ENCODE results near the gene ORC6. TPM values are rescaled to one million over a fixed set of nuclear protein-coding genes. Genes with fewer than 3 reads are reported as not detected.

The ORC6 gene
- total RNA-seq, 1 experiment from 2014 or later: 27.4 TPM

DNA sequence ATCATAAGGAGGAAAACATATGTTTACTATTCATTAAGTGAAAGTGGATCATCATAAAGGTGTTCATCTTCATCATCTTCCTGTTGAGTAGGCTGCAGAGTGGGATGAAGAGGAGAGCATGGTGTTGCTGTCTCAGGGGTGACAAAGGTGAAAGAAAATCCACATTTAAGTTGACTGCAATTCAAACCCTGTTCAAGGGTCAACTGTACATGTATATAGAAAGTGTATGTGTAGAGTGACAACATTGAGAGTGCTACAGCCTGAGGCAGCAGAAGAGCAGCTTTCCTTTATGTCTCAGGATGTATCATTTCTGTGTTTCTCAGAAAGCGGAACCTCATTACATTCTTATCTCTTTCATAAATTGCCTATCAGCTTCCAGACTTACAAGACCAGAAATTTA is 17.2 kb downstream of the ORC6 start:
- Histone ChIP-seq H3K4me3 (no peak overlapping the region), H3K9me3 (ENCODE audit: insufficient read depth, low read depth) (no peaks in the 10 kb centered on the region), H3F3A (ENCODE audit: insufficient read depth, low read depth) (no peaks in the 10 kb centered on the region), H3K27me3 (ENCODE audit: insufficient read depth, low read depth) (no peaks in the 10 kb centered on the region), H3K4me2 (no peak overlapping the region), H3K36me3 (ENCODE audit: low read depth) (no peaks in the 10 kb centered on the region), H3K79me2 (ENCODE audit: low read depth) (no peaks in the 10 kb centered on the region), H3K27ac (no peak overlapping the region), H3K4me1 (replicated peaks; ENCODE audit: insufficient read depth) (no peaks in the 10 kb centered on the region), H4K20me1 (ENCODE audit: insufficient read depth) (no peaks in the 10 kb centered on the region), H2AFZ (no peak overlapping the region), H3K9me2 (ENCODE audit: insufficient read depth) (no peaks in the 10 kb centered on the region)
- POLR2A ChIA-PET (ENCODE audit: unreplicated experiment): no interaction called here
- BruUV-seq (replicated peaks): no TSS peak
- CTCF ChIA-PET: no interaction called here
- intact Hi-C loops (cut with micrococcal nuclease; ENCODE audit: unreplicated experiment): no loop called here
- no peak for TF ChIP-seq EZH2 (IDR thresholded peaks at IDR 0.05; ENCODE audit: low read depth)
- TF ChIP-seq, protein P1, sequence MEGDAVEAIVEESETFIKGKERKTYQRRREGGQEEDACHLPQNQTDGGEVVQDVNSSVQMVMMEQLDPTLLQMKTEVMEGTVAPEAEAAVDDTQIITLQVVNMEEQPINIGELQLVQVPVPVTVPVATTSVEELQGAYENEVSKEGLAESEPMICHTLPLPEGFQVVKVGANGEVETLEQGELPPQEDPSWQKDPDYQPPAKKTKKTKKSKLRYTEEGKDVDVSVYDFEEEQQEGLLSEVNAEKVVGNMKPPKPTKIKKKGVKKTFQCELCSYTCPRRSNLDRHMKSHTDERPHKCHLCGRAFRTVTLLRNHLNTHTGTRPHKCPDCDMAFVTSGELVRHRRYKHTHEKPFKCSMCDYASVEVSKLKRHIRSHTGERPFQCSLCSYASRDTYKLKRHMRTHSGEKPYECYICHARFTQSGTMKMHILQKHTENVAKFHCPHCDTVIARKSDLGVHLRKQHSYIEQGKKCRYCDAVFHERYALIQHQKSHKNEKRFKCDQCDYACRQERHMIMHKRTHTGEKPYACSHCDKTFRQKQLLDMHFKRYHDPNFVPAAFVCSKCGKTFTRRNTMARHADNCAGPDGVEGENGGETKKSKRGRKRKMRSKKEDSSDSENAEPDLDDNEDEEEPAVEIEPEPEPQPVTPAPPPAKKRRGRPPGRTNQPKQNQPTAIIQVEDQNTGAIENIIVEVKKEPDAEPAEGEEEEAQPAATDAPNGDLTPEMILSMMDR (conservative IDR thresholded peaks at IDR 0.05): no peak
- no peak for DNase-seq

DNA sequence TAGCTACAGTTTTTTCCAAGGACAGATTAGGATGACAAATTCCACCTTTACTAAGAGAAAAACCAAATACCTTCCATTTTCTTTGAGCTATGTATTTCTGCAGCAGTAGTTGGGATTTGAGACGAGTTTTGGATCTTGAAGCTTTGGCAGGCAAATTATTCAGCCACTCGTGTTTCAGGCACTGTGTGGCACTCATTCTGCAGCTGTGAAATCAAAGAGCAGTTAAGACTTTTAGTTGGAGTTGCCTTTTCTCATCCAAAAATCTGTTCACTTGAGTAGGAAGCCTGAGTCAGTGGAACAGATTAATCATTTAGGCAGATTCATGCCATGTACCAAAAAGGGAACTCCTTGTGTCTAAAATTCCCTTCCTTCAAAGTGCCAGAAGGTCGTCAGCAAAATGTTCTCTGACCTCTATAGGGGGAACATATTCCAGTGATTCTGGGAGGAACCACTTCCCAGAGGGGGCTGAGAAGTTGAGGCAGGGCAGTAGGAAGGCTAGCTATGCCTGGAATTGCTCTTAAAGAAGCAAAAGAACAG is 20.1 kb downstream of the ORC6 start:
- Histone ChIP-seq H3K9me3 (ENCODE audit: insufficient read depth, low read depth) (no peaks in the 10 kb centered on the region), H3K27ac (no peak overlapping the region), H3K4me1 (replicated peaks; ENCODE audit: insufficient read depth) (no peaks in the 10 kb centered on the region), H4K20me1 (ENCODE audit: insufficient read depth) (no peaks in the 10 kb centered on the region), H3K4me3 (no peak overlapping the region), H3F3A (ENCODE audit: insufficient read depth, low read depth) (no peaks in the 10 kb centered on the region), H3K9me2 (ENCODE audit: insufficient read depth) (no peaks in the 10 kb centered on the region), H3K4me2 (no peak overlapping the region), H3K27me3 (ENCODE audit: insufficient read depth, low read depth) (no peaks in the 10 kb centered on the region), H3K79me2 (ENCODE audit: low read depth) (no peaks in the 10 kb centered on the region), H2AFZ (no peak overlapping the region), H3K36me3 (ENCODE audit: low read depth) (no peaks in the 10 kb centered on the region)
- ChIA-PET CTCF (interaction anchor here (0.7 kb wide), 1 partner anchor 129 kb away, joined by 7 read pairs; no protein-coding TSS in a partner anchor), POLR2A (ENCODE audit: unreplicated experiment) (no interaction called here)
- no TSS peak for BruUV-seq (replicated peaks)
- TF ChIP-seq EZH2 (IDR thresholded peaks at IDR 0.05; ENCODE audit: low read depth): no peak
- TF ChIP-seq, protein P1 (conservative IDR thresholded peaks at IDR 0.05): no peak
- no peak for DNase-seq
- intact Hi-C loops (cut with micrococcal nuclease; ENCODE audit: unreplicated experiment): no loop called here

DNA sequence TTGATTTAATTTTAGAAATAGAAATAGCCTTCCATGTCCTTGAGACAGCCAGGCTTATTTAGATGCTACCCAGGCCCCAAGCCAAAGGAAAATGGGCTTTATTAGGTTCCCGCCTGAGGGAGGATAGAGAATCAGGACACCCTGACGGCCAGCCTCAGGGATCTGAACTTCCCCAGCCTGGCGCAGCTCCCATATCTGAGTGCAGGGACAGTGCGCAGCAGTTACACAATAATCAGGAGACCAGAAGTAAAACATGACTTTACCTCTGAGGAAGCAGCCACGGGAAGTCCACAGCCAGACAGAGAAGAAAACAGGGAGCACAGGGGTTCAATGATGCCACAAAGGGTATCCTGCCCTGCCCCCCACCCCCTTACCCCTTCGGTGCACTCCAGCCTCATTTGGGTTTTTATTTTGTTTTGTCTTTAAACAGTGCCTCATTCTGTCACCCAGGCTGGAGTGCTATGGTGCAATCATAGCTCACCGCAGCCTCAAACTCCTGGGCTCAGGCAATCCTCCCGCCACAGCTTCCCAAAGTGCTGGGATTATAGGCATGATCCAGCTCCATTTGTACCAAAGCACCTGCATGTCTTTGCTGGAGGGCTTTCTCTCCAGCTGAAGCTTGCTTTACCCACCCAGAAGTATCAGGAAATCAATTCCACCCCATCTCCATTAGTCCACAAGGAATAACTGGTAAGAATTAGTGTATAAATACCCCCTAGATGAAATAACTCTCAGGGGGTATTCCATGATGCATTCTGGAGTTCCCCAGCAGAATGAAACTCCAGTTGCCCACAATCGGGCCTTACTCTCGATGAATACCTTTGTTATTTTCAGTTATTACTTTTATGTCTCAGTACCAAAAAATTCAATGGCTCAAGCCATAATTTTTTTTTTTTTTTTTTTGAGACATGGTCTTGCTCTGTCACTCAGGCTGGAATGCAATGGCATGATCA is 21.9 kb downstream of the ORC6 start:
- Histone ChIP-seq H3K79me2 (ENCODE audit: low read depth) (no peaks in the 10 kb centered on the region), H3K36me3 (ENCODE audit: low read depth) (no peaks in the 10 kb centered on the region), H3K4me2 (no peak overlapping the region), H3K4me3 (no peak overlapping the region), H3F3A (ENCODE audit: insufficient read depth, low read depth) (no peaks in the 10 kb centered on the region), H3K4me1 (replicated peaks; ENCODE audit: insufficient read depth) (no peaks in the 10 kb centered on the region), H3K9me3 (ENCODE audit: insufficient read depth, low read depth) (no peaks in the 10 kb centered on the region), H3K27me3 (ENCODE audit: insufficient read depth, low read depth) (no peaks in the 10 kb centered on the region), H3K27ac (no peak overlapping the region), H3K9me2 (ENCODE audit: insufficient read depth) (no peaks in the 10 kb centered on the region), H4K20me1 (ENCODE audit: insufficient read depth) (no peaks in the 10 kb centered on the region), H2AFZ (no peak overlapping the region)
- intact Hi-C loops (cut with micrococcal nuclease; ENCODE audit: unreplicated experiment): no loop called here
- CTCF ChIA-PET: interaction anchor here (0.6 kb wide), 1 partner anchor 152 kb away, joined by 3 read pairs; no protein-coding TSS in a partner anchor
- TF ChIP-seq, protein P1 (conservative IDR thresholded peaks at IDR 0.05): no peak
- TF ChIP-seq EZH2 (IDR thresholded peaks at IDR 0.05; ENCODE audit: low read depth): no peak
- no peak for DNase-seq
- no TSS peak for BruUV-seq (replicated peaks)
- POLR2A ChIA-PET (ENCODE audit: unreplicated experiment): no interaction called here
